ENCODE results near the gene CST9.
"Not testable (repeated sequence)": the region's sequence is repeated elsewhere in the genome, so short reads cannot be mapped to it uniquely, and the experiment has no call there.

The CST9 gene

DNA sequence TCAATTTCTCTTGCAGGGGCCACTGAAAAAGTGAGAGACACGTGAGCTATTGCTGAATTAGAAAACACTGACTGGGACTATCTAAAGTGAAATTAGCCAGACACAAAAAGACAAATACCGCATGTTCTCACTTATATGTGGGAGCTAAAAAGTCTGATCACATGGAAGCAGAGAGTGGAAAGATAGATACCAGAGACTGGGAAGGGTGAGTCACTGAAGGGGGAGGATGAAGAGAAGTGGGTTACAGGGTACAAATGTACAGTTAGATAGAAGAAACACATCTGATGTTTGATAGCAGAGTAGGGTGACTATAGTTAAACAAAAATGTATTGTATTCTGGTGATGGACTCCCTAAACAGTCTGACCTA lies 18.6 kb upstream of the CST9 start:
- no peak for DNase-seq (ENCODE audit: low read depth in 2 of 3, low spot score in 2 of 3)

DNA sequence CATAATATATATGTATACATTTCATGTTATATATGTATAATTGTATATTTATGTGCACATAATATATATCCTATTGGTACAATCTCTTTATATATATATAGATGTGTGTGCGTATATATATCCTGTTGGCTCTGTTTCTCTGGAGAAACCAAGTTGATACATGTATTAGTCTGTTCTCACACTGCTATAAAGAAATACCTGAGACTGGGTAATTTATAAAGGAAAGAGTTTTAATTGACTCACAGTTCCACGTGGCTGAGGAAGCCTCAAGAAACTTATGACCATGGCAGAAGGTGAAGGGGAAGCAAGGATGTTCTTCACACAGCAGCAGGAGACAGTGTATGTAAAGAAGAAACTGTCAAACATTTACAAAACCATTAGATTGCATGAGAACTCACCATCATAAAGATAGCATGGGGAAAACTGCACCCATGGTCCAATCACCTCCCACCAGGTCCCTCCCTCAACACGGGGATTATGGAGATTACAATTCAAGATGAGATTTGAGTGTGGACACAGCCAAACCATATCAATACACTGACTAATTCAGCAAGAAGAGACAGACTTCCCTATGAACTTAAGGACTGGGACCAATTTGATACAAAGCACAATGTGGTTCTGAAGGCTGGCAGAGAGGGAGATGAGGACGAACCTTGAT lies 18.1 kb upstream of the CST9 start:
- no peak for DNase-seq (ENCODE audit: low read depth in 2 of 3, low spot score in 2 of 3)

- no peak for DNase-seq (ENCODE audit: low read depth in 2 of 3, low spot score in 2 of 3)
Observed at GRCh38 chr20:23622839-23623343, 17.2 kb upstream of the CST9 start.

- not testable (repeated sequence) for DNase-seq (ENCODE audit: low read depth in 2 of 3, low spot score in 2 of 3)
Observed at GRCh38 chr20:23622401-23622800, 16.7 kb upstream of the CST9 start.

DNA sequence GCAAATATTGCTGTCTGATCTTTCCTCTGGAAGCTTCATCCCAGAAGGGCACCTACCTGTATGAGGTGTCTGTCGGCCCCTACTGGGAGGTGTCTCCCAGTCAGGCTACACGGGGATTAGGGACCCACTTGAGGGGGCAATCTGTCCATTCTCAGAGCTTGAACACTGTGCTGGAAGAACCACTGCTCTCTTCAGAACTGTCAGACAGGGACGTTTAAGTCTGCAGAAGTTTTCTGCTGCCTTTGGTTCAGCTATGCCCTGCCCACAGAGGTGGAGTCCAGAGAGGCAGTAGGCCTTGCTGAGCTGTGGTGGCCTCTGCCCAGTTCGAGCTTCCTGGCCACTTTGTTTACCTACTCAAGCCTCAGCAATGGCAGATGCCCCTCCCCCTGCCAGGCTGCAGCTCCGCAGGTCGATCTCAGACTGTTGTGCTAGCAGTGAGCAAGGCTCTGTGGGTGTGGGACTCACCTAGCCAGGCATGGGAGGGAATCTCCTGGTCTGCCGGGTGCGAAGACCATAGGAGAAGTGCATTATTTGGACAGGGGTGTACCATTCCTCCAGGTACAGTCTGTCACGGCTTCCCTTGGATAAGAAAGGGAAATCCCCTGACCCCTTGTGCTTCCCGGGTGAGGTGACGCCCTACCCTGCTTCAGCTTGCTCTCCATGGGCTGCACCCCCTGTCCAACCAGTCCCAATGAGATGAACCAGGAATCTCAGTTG lies 15.1 kb upstream of the CST9 start:
- DNase-seq (ENCODE audit: low read depth in 2 of 3, low spot score in 2 of 3): not testable (repeated sequence)

- DNase-seq (ENCODE audit: low read depth in 2 of 3, low spot score in 2 of 3): no peak
Observed at GRCh38 chr20:23614163-23614562, 8.4 kb upstream of the CST9 start.

GRCh38 chr20:23613676-23614075 lies 8.0 kb upstream of the CST9 start:
- no peak for DNase-seq (ENCODE audit: low read depth in 2 of 3, low spot score in 2 of 3)

DNA sequence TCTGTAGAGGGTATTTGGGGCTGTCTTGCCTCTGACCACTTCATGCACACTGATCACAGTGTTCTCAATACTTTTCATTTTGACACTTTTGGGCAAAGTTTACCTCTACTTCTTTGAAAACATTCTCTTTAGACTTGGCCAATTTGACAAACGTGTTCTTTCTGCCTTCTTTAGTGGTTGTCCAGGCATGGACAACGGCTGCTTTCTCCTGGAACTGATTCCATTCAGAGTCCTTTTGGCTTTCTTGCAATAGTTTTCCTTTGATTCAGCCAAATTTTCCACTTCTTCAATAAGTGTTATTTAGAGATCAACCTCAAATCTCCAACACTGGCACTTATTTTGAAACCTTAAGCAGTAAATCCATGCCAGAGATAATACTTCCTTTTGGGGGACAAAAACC lies 6.7 kb upstream of the CST9 start:
- DNase-seq (ENCODE audit: low read depth in 2 of 3, low spot score in 2 of 3): no peak

DNA sequence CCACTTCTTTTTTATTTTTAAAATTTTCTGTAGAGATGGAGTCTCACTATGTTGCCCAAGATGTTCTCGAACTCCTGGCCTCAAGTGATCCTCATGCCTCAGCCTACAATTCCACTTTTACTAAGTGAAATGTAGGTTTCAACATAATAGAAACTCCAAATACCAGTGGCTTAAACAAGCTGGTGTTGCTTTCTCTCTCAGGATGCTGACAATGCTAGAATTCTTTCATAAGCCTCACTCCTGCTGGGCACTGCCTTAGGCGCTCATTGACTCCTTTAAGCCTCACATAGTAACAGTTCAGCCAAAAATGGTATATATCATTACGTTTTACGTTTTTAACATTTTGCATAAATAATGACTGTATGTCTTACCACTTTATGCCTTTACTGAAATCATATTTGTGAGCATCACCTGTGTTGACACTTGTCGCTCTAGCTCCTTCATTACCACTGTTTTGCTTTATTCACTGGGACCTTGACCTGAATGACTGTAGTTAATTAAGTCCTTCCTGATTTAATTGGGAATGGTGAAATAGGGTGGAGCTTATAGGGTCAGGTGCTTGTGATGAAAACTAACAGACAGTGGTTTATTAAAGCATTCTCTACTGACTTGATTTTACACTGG lies 3.9 kb upstream of the CST9 start:
- no peak for DNase-seq (ENCODE audit: low read depth in 2 of 3, low spot score in 2 of 3)

DNA sequence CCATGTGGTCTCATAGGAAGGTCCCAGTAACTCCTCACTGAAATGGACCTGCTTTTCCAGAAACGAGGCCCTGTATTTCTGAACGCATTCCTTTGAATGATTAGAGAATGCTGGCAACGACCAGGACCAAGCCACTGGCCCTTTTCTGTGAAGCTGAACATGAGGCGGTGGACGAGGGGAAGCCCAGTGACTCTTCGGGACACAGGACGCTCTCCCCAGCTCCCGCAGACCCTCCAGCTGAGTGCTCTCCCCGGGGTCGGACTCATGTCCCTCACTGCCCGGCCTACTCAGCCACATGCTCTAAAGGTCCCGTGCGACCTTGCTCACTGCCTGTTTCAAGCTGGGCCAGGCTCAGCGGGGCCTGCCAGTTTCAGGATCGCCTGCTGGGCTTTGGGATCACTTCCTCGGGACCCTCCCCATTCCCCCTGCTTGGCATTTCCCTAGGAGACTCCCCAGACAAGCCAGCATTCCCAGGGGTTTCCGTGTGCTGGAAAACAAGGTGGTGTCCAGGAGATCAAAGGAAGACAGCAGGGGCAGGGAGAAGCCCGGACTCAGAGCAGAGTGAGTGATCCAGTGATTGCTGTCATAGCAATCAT lies 2.6 kb upstream of the CST9 start:
- DNase-seq (ENCODE audit: low read depth in 2 of 3, low spot score in 2 of 3): no peak

DNA sequence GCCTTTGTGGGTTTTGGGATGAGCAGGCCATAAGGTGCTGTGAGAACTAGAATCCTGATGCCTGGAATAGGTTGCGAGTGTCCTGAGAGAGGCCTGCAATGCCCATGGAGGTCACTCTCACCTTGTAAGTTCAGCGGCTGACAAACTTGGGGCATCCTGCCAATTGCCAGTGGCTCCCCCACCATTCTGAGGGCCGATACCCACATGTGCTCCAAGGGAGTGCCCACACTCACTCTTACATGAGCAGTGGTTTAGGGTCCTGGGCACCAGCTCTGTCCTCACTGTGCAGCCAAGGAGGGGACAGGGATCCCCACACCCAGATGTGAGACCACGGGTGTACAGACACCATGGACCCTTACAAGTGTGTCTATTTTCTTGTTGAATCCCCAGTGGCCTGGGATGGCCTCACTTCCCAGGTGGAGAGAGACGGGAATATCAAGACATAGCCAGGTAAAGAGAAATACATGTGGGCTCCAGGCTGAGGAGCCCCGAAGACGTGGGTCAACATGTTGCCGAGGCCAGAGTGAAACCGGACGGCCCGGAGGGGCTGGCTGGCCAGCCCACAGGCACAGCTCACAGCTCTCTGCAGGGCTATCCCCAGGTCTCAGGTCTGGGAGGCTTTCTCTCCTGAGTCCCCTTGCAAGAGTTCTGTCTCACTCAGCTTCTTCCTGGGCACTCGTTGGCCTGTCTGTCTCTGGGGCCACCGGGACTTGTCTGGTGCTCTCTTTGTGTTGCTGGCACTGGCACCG lies 2.0 kb upstream of the CST9 start:
- DNase-seq (ENCODE audit: low read depth in 2 of 3, low spot score in 2 of 3): no peak

DNA sequence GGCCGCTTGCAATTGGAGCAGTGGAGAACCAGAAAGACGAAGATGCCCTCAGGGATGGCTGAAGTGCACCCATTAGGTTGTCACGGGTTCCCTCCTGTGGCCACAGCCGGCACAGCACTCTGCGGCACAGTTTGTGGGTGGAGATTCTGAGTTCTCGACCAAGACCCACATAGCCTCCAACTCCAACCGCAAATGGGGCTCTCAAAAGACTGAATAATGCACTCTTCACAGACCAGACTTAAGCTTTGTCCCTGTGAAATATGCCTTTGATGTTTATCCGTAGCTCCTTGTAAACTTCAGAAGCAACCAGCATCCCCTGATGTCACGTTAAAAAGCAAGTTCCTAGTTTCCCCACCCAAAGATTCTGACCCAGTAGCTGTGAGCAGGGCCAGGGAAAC lies 934 bp upstream of the CST9 start:
- peak; percentile 36 to 45 (median 45) for DNase-seq (ENCODE audit: low read depth in 2 of 3, low spot score in 2 of 3)

GRCh38 chr20:23604306-23604705 lies 1.4 kb downstream of the CST9 start:
- DNase-seq (ENCODE audit: low read depth in 2 of 3, low spot score in 2 of 3): no peak

GRCh38 chr20:23603321-23603720 lies 2.4 kb downstream of the CST9 start:
- DNase-seq (ENCODE audit: low read depth in 2 of 3, low spot score in 2 of 3): no peak

GRCh38 chr20:23602699-23603098 lies 3.0 kb downstream of the CST9 start:
- no peak for DNase-seq (ENCODE audit: low read depth in 2 of 3, low spot score in 2 of 3)

DNA sequence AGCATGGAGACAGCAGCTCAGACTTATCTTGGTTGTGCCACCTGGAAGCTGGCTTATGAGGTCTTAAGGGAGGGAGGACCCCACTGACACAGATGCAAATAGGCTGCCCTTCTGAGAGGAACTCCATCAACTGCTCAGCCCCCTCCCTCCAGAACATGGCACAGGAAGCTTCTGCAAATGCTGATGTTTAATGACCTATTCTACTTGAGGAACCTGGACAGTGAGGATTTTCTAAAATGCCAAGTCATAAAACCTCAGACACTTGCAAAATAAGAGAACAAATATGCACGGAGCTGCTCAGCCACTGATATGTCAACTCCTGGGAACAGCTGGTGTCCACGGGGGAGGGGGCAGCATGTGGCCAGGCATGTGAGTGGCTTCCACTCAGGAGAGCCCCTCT lies 3.5 kb downstream of the CST9 start:
- no peak for DNase-seq (ENCODE audit: low read depth in 2 of 3, low spot score in 2 of 3)

DNA sequence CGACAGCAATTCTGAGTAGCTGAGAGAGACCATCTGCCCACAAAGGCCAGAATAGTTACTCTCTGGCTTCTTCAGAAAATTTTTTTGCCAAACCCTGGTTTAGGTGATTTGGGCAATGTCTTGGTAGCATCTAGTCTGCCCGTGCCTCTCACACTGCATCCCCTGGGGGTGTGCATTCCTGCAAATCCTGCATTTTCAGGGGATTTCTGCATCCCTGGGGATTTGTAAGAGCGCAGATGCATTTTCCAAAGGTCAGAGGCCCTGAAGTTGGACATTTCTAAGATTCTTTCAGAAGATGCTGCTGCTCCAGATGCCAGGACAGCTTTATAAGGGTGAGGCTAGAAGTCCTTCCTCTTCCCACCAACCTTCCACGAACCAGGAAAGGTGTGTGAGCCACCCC lies 4.0 kb downstream of the CST9 start:
- DNase-seq (ENCODE audit: low read depth in 2 of 3, low spot score in 2 of 3): no peak

DNA sequence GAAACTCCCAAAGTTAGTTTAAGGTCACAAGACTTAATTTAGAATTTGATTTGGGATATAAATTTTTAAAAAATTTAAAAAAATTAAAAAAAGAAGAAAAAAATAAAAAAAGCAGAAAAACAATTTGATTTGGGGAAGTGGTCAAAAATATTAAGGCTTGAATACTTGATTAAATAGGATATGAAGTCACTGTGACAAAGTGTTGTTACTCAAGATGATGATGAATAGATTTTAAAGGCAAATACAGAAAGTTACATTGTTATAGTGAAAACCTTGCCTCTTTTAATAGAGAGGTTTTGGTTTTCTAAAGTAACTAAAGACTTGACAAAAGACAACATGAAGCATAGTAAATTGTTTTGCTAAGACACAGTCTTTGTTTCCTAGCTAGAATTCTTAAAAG lies 7.2 kb downstream of the CST9 start:
- no peak for DNase-seq (ENCODE audit: low read depth in 2 of 3, low spot score in 2 of 3)

DNA sequence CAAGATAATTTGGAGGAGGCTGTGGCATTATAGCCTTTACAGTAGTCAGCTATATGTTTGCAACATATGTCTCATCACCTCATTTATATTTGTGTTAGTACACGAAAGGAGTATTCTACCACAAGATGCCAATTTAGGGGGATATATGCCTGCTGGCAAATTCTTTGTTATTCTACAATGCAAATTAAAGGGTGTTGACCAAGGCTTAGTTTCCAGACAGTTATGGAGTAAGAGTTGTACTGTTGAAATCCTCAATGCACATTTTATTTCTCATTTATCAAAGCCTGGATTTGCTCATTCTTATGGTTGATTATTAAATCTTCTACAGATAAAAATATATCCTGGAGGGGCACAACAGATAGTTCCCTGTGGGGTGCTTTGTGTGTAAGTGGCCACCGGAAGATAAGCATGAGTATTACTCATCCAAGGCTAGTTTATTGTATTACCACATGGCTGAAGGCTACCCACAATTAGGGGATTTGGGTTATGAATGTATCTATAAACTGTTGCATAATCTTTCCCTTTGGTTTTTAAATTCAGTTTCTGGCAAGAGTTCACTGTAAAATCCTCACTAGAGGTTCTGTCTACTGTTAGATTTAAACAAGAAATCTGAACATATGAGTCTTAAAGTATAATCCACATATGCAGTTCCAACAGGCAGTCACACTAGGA lies 9.0 kb downstream of the CST9 start:
- DNase-seq (ENCODE audit: low read depth in 2 of 3, low spot score in 2 of 3): no peak

GRCh38 chr20:23595941-23596340 lies 9.8 kb downstream of the CST9 start:
- no peak for DNase-seq (ENCODE audit: low read depth in 2 of 3, low spot score in 2 of 3)
